SH-SY5Y (cell line): ENCODE results near the gene NARS2.

ENCODE experiments used
- GATA2 ChIP-seq: IDR thresholded peaks from 2 replicates; pipeline ENCODE4 v1.6.1; 2011; ENCODE audit warnings: mild to moderate bottlenecking, low read depth, low read length
- GATA3 ChIP-seq: IDR thresholded peaks from 2 replicates; pipeline ENCODE4 v1.6.1; 2011; ENCODE audit warnings: low read depth, mild to moderate bottlenecking, low read length, moderate library complexity

The NARS2 gene

DNA sequence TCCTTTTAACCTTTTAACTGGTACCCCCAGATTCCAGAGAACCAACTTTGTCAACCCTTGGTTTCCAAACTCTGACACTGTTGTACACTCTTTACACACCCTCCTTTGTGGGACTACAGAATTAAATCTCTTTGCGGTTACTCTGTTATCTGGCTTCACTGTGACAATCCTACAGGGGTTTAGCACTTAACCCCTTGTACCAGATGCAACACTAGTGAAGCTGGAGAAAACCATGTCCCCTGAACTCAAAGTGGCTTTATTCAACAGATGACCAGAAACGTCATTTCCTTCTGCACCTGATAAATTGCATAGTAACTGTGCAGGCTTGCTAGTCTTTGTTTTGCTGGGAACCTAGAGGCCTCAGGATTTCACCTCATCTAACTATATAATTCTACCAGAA lies 151.4 kb downstream of the NARS2 start:
- TF ChIP-seq GATA3 (no peak), GATA2 (no peak)

DNA sequence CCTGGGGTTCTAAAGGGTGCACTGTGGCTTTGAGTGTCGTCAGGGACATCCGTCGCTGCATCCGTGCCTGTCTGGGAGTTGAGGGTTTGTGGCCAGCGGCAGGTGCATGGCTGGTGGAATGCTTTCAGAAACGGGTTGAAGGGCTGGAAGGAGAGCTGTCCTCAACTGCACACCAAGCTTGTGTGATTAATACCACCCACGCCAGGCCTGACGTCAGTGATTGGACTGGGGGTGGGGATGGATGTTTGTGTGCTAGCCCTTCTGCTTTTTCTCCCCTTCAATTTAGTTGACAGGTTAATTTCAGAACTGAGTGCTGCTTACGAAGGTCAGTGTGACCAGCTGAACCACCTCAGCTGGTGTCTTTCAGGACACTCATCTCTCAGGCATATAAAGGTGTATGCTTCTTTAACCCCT lies 153.9 kb downstream of the NARS2 start:
- TF ChIP-seq GATA3: no peak
- TF ChIP-seq GATA2: no peak

DNA sequence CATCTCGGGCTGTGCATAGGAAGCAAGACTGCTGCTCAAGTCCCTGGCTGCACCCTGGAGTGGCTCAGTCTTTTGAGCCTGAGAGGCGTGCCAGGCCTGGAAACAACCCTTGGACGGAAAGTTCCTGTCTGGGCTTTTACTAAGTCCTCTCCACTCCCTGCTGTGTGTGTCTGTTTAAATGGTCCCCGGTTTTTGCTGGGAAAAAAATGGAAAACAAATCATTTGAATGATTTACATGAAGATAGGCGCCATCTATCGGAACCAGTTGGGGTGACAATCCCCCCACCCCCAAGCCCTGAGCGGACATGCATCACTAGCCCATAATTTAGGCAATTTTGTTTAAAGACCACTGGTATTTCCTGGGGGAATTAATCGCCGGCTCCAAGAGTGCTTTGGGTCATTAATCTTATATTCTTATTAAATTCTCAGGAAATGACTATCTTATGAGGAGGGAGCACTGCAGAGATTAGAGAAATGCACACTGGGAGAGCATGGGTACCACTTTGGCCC lies 154.4 kb downstream of the NARS2 start:
- TF ChIP-seq GATA3: no peak
- peak; percentile 33; the same call in 1 of the 2 replicates for TF ChIP-seq GATA2

DNA sequence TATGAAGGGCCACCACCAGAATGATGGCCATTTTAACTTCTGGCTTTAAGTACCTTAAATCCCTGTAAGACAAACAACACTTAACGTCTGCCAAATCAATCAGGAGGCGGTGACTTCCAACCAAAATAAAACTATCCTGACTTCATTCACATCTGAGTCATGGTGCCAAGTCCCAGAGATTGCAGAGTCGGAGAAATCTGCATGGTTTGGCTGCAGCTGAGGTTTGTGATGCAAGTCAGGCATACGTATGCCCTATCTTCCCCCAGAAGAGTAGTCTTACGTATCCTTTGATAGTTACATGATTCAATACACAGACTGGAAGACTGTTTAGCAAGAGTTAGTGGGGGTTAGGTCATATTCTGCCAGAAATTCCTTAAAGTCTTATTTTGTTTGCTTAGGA lies 155.3 kb downstream of the NARS2 start:
- TF ChIP-seq GATA3 (no peak), GATA2 (no peak)

DNA sequence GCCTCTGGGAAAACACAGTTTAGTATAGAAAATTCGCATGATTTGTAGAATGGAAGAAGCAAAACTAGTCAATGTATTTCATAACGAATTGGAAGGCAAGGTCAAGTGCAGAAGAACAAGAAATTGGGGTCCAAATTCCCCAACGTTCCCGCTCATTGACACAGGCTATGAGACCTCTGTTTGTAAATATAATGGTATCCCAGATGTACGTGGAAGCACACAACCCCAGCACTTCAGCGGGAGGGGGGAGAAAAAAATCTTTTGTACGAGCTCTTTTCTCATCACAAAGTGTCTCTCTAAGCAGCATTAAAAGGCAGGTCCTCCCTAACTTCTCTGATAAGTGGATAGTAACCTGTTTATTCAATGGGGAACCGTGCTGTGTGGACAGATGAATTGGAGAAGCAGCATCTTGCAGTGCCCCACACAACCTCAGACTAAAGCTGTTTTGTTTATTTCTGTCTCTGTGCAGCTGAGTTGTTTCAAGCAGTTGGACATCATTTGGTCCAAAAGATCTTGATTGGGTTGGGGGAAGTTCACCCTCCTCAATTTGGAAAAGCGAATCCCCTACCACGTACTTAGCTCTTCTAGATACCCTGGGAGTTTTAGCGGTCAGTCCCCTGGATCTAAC lies 156.0 kb downstream of the NARS2 start:
- TF ChIP-seq GATA2 (no peak), GATA3 (no peak)

DNA sequence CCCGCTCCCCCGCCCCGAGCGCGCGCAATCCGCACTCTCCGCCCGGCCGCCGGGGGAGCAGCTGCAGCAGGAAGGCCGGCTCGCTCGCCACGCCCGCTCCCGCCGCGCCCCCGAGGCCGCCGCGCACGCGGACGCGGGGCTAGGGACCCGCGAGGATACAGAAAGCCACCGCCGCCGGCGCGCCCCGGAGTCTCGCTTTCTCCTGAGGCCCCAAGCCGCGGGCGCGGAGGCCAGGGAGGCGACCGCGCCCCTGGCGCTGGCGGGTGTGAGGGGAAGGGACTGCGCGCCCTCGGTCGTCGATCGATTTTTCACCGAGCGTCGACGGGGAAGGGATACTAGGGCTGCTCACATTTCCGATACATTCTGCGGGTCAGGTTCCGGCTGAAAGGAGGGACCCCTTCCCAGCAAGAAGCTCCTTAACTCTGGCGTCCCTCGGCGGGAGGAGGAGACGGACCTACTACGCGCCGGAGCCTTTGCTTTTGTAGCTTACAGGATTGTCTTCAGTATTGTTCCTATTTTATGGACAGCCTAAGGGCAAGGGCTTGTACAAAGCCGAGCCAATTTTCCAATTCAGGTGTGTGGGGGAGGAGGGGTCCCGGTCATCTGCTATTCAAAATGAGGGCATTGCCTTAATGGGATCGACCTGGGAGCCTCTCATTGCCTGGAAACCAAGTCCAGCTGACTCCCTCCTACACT lies 156.6 kb downstream of the NARS2 start:
- TF ChIP-seq GATA2: no peak
- no peak for TF ChIP-seq GATA3

DNA sequence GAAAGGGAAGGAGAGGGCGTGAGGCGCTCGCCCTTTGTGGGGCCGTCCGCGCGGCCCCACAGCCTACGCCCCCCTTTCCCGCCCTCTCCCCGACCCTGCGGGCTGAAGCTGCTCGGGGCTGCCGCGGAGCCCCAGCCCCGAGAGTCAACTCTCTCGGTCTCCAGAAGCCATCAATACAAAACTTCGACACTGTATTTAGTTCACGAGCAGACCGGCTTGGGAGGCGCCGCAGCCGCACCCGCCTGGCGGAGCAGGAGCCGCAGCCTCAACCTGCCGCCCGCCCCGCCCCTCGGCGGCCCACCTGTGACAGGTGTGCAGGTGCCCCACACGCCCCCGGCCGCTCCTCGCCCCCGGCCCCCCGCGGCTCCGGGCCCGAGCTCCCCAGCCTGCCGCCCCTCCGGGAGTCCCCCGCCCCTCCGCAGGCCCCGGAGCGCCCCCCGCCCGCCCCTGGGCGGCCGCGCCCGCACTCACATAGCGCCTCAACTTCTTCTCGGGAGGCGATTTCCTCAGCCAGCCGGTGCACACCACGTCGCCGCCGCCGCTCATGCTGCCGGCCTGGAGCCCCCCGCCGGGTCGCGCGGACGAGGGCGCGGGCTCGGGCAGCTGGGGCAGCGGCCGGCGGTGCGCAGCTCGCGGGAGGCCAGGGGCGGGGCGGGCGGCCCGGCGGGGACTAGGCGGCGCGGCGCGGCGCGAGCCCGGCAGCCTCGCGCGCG lies 157.3 kb downstream of the NARS2 start, which contains the start of gene GAB2:
Gene GAB2 (minus strand): TSS at position 646 of the 713 bp plus-strand sequence. CDS start 100 bp downstream, at position 546.
- TF ChIP-seq GATA3 (no peak), GATA2 (no peak)

DNA sequence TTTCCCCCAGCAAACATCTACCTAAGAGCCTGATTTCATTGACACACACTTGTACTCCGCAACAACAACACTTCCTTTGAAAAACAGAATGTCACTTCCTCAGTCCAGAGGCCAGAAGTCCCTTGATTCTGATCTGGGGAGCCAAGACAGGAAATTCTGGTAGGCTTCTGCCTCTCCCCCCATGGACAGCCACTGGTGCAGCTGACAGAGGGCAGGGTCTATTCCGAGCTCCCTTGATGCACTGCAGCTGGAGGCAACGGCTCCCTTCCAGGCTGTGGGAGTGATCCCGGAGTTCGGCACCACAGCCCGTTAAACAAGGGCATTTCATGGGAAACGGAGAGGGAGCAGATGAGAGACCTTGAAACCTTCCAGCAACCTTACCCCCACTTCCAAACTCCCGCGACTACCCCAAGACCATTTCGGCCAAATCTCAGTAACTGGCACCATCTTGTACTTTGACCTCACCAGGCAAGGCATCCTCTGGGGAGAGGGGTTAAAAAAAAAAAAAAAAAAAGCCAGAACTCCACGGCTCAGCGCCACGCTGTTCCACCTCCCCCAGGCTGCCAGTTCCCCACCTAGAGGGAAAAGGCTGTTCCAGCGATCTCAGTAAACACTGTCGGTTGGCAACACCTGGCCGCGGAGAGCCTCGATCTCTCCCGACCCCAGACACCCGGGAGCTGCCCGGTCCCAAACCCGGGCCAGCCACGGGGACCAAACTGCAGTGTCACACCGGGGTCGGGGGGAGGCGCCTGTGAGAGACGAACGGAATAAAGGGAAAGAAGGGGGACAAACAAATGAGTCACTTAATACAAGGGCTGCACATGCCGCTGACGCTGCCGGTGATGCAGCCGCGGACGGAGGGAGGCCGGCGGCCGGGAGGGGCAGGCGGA lies 158.1 kb downstream of the NARS2 start:
- TF ChIP-seq GATA3 (no peak), GATA2 (peak; percentile 31; the same call in 1 of the 2 replicates)

DNA sequence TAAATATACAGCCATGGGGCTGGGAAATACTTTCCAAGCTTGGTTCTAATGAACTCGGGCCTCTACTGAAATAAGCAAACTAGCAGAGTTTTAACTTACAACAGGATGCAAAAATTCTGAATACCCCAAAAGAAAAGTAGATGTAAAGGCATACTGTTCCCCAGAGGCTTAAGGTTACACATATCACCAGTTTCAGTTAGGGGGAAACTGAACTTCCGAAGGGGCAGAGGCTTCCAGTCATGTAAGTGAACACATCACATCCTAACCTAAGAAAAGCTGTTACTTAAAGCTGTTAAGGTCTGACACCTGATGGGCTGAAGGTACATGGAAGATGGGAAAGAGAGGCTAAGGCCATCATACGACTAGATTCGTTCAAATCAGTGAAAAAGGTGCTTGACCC lies 159.3 kb downstream of the NARS2 start:
- TF ChIP-seq GATA2 (no peak), GATA3 (no peak)

DNA sequence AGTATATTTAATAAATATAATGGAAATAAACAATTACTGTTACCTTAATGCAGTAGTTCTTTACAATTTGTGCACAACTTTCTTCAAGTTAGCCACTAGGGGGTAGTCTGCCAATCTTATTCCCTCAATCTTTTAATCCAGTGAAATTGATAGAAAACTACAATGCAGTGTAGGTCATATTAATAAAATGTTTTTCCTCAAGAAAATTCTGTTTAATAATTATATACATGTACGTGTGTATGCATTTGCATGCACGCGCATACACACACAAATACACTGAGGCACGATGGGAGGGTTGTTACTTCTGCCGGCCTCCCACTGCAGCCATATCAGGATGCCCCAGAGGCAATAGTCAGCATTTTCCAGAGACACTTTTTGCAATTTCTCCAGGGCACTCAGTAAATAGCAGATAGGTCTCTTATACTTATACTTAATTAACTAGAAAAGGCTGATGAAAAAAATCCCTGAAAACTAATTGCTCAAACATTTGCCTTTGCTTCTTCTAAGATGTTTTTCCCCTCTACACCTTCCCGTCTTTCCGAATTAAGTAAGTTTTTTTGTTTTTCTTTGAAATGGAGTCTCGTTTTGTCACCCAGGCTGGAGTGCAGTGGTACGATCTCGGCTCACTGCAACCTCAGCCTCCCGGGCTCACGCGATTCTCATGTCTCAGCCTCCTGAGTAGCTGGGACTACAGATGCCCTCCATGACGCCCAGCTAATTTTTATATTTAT lies 160.2 kb downstream of the NARS2 start:
- TF ChIP-seq GATA3 (no peak), GATA2 (no peak)

DNA sequence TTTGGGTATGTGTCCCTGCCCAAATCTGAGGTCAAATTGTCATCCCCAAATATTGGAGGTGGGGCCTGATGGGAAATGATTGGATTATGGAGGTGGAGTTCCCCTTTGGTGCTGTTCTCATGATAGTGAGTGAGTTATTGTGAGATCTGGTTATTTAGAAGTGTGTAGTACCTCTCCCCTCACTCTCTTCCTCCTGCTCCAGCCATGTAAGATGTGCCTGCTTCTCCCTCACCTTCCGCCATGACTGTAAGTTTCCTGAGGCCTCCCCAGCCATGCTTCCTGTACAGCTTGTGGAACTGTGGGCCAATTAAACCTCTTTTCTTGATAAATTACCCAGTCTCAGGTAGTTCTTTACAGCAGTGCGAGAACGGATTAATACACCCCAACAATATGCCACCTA lies 166.0 kb downstream of the NARS2 start:
- TF ChIP-seq GATA3: no peak
- no peak for TF ChIP-seq GATA2

DNA sequence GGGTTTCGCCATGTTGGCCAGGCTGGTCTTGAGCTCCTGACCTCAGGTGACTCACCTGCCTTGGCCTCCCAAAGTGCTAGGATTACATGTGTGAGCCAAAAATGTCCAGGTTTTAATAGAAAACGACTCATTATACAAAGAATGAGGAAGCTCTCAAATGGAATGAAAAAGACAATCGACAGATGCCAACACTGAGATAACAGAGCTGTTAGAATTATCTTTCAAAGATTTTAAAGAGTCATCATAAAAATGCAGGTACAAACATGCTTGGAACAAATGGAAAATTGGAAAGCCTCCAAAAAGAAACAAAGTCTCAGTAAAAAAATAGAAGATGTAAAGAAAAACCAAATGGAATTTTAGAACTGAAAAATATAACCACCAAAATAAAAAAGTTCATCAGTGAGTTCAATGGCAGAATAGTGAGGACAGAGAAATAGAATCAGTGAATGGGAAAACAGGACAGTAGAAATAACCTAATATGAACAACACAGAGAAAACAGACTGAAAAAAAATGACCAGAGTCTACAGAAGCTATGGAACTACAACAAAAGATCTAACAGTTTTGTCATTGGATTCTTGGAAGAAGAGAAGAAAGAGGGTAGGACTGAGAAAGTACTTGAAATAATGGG lies 168.0 kb downstream of the NARS2 start:
- TF ChIP-seq GATA2 (no peak), GATA3 (no peak)

DNA sequence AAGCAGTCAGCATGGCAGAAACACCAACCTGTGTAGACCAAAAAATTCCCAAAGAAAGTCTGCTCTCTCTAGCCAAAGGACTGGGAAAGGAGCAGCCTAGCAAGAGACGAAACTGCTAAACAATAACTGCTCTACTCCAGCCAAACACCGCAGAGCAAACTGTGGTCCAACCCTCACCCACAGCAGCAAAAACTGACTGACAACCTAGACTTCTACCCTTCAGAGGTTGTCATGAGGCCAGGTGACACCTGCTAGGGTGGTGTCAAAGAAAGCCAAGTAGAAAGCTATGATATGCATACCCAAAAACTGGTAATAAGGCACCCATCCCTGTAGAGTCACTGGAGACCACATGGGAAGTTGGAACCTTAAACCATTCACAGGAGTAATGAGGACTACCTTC lies 168.9 kb downstream of the NARS2 start:
- TF ChIP-seq GATA2 (no peak), GATA3 (no peak)
